Left lung (tissue), 10 donors: ENCODE results near the gene LY6G5B. TPM values are rescaled to one million over a fixed set of nuclear protein-coding genes. Genes with fewer than 3 reads are reported as not detected.

Source experiments
- ATAC-seq: fragments of 200-7000 bp; cut with Tn5 transposase; one replicate; pipeline ENCODE4 v1.9.1; 2020; ENCODE audit warnings: moderate library complexity
- DNase-seq, 4 donors: peaks; one replicate each; pipeline ENCODE4 v3.0.0-alpha.2; 2013 to 2020
- H3K27ac ChIP-seq, 2 donors: fragments of 200-600 bp; sonication (generic) in 1 of 2; one replicate each; pipeline versions ENCODE4 v1.5.0 to v1.8.0; 2020 to 2021
- H3K27me3 ChIP-seq, 2 donors: fragments of 200-600 bp; sonication (generic) in 1 of 2; one replicate each; pipeline versions ENCODE4 v1.5.0 to v1.8.0; 2020 to 2021
- H3K36me3 ChIP-seq, 2 donors: fragments of 200-600 bp; sonication (generic) in 1 of 2; one replicate each; pipeline versions ENCODE4 v1.5.0 to v1.8.0; 2020 to 2021
- H3K4me1 ChIP-seq, 2 donors: fragments of 200-600 bp; one replicate each; pipeline ENCODE4 v1.8.0; 2021
- H3K4me3 ChIP-seq, 2 donors: fragments of 200-600 bp; sonication (generic) in 1 of 2; one replicate each; pipeline versions ENCODE4 v1.5.0 to v1.8.0; 2020 to 2021; ENCODE audit warnings: mild to moderate bottlenecking in 1 of 2
- H3K9me3 ChIP-seq, 2 donors: fragments of 200-600 bp; sonication (generic) in 1 of 2; one replicate each; pipeline versions ENCODE4 v1.5.0 to v1.8.0; 2020 to 2021
- intact Hi-C, 2 donors: fragments of 100-400 bp; cut with DNase I; formaldehyde crosslinking; loops; one replicate each; pipeline versions ENCODE4 v1.11.2 to v1.14.2; 2022
- polyA plus RNA-seq, 6 donors: library from polyadenylated mRNA; unstranded; fragments of 120-200 nt; gene quantifications; one replicate each; pipeline ENCODE4 v1.2.1, GENCODE V29; 2013; ENCODE audit not compliant: insufficient read length in 6 of 6
- total RNA-seq, 2 donors: library from RNA; stranded (reverse); fragmentation: NEBNext Ultra II Directional; extraction: Animal tissue kit (Norgen Biotek cat#: 25700); gene quantifications; one replicate each; pipeline ENCODE4 v1.2.1, GENCODE V29; 2021
- TF ChIP-seq, protein P1 (sequence below), 2 donors: fragments of 200-600 bp; sonication (generic) in 1 of 2; IDR thresholded peaks; one replicate each; pipeline versions ENCODE4 v1.5.0 to v1.8.0; 2021; ENCODE audit warnings: antibody characterized with exemption in 2 of 2
- donor health status: DM: no; HTN: yes; CAD: no.
- donor health status: DM: no; HTN: no; CAD: no.

Gene LY6G5B
- total and polyA plus RNA-seq, 8 donors, result 6.9 to 41.0 (median 30.1) TPM

GRCh38 chr6:31680226-31681134, 10.7 kb downstream of the LY6G5B start, which contains the start of gene LY6G5C:
LY6G5C (minus strand) TSS chr6:31681067; CDS start chr6:31680373, 694 bp downstream.
- TF ChIP-seq, protein P1, sequence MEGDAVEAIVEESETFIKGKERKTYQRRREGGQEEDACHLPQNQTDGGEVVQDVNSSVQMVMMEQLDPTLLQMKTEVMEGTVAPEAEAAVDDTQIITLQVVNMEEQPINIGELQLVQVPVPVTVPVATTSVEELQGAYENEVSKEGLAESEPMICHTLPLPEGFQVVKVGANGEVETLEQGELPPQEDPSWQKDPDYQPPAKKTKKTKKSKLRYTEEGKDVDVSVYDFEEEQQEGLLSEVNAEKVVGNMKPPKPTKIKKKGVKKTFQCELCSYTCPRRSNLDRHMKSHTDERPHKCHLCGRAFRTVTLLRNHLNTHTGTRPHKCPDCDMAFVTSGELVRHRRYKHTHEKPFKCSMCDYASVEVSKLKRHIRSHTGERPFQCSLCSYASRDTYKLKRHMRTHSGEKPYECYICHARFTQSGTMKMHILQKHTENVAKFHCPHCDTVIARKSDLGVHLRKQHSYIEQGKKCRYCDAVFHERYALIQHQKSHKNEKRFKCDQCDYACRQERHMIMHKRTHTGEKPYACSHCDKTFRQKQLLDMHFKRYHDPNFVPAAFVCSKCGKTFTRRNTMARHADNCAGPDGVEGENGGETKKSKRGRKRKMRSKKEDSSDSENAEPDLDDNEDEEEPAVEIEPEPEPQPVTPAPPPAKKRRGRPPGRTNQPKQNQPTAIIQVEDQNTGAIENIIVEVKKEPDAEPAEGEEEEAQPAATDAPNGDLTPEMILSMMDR (IDR thresholded peaks at IDR 0.05), result peak; percentile 41 to 75
- no peaks in the 10 kb centered on the region for H3K27me3 ChIP-seq
- DNase-seq, result peak; percentile 86 to 95 (median 90)

DNA sequence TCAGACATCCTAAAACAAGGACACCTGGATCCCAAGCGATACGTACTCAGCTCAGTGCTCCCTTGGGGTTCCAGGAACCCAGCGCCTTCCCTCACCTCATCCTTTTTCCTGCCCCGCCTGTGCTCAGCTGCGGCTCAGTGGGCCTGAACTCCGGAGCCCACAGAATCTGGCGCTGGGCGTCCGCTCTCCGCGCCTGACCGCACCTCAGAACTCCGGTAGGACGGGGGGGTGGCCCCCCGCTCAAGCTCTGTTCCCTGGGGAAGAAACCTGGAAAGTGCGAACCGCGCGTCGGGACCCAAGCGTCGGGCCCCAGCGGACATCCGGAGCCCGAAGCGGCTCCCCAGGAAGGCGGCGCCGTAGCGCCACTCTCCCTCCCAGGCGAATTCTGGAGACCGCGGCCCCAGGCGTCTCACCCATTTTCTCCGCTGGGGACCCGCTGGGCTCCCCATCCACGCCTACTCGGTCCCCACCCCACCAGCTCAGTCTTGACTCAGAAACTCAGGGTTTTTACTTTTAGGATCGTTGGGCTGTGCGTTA, 11.4 kb downstream of the LY6G5B start:
- Histone ChIP-seq H3K4me3 (peak overlapping the region; percentile 38 to 50), H3K9me3 (no peaks in the 10 kb centered on the region), H3K4me1 (peaks cover 5 to 24% of the 10 kb centered on the region in 2 donors), H3K36me3 (peaks cover 0 to 23% of the 10 kb centered on the region in 2 donors), H3K27me3 (no peaks in the 10 kb centered on the region), H3K27ac (peak overlapping the region; percentile 60 to 82)
- ATAC-seq (peak; percentile 68), DNase-seq (peak in 2 of 4 donors; percentile 53 to 92)
- intact Hi-C loops, result no loop called here
- TF ChIP-seq, protein P1 (IDR thresholded peaks at IDR 0.05), result no peak

More at GRCh38 chr6:31680226-31681134, 10.7 kb downstream of the LY6G5B start, which contains the start of gene LY6G5C:
- peak; percentile 92 for ATAC-seq
- Histone ChIP-seq H3K27ac (peak within 1 kb of the TSS; percentile 60 to 82), H3K9me3 (no peaks in the 10 kb centered on the region), H3K36me3 (peaks cover 0 to 15% of the 10 kb centered on the region in 2 donors), H3K4me1 (peaks cover 5 to 24% of the 10 kb centered on the region in 2 donors), H3K4me3 (peak within 1 kb of the TSS; percentile 38 to 50)
- intact Hi-C loops, result no loop called here

GRCh38 chr6:31683591-31683990, 13.8 kb downstream of the LY6G5B start:
- Histone ChIP-seq H3K36me3 (peaks cover 0 to 46% of the 10 kb centered on the region in 2 donors), H3K4me3 (no peak overlapping the region), H3K27ac (no peak overlapping the region), H3K4me1 (peaks cover 5 to 24% of the 10 kb centered on the region in 2 donors), H3K27me3 (no peaks in the 10 kb centered on the region), H3K9me3 (no peaks in the 10 kb centered on the region)
- TF ChIP-seq, protein P1 (IDR thresholded peaks at IDR 0.05), result no peak
- DNase-seq (no peak), ATAC-seq (no peak)
- intact Hi-C loops, result no loop called here

- H3K9me3 ChIP-seq, result no peaks in the 10 kb centered on the region
- H3K36me3 ChIP-seq, result peaks cover 0 to 75% of the 10 kb centered on the region in 2 donors
- H3K27me3 ChIP-seq, result no peaks in the 10 kb centered on the region
- intact Hi-C loops, result no loop called here
- no peak overlapping the region for H3K4me3 ChIP-seq
- TF ChIP-seq, protein P1 (IDR thresholded peaks at IDR 0.05), result no peak
- ATAC-seq (no peak), DNase-seq (no peak)
- peaks cover 0 to 11% of the 10 kb centered on the region in 2 donors for H3K4me1 ChIP-seq
- no peak overlapping the region for H3K27ac ChIP-seq
These were observed 16.7 kb downstream of the LY6G5B start for GRCh38 chr6:31686483-31686882.

- H3K4me1 ChIP-seq, result peaks cover 0 to 6% of the 10 kb centered on the region in 2 donors
- H3K9me3 ChIP-seq, result no peaks in the 10 kb centered on the region
- H3K27me3 ChIP-seq, result no peaks in the 10 kb centered on the region
- DNase-seq (no peak), ATAC-seq (no peak)
- intact Hi-C loops, result no loop called here
- TF ChIP-seq, protein P1 (IDR thresholded peaks at IDR 0.05), result no peak
- no peak overlapping the region for H3K4me3 ChIP-seq
- no peak overlapping the region for H3K27ac ChIP-seq
- peaks cover 0 to 84% of the 10 kb centered on the region in 2 donors for H3K36me3 ChIP-seq
These were observed 17.5 kb downstream of the LY6G5B start for GRCh38 chr6:31687321-31687720.
